ENCODE measurements around the gene CPEB4.

- TF ChIP-seq CTCF (IDR thresholded peaks at IDR 0.05) (no peak), POLR2A (IDR thresholded peaks at IDR 0.05) (no peak)
Observed at GRCh38 chr5:173859408-173860159, 28.6 kb upstream of the CPEB4 start.
